ENCODE results near the gene ZMIZ1. TPM values are rescaled to one million over a fixed set of nuclear protein-coding genes. Genes with fewer than 3 reads are reported as not detected.
A peak's percentile ranks its signal among the peaks of the same experiment; 100 is the strongest.

ZMIZ1 gene
- total RNA-seq, 6 donors from 2014 or later, result 51.0 to 99.2 (median 91.8) TPM

- Histone ChIP-seq H3K27ac (peak overlapping the region; percentile 95 to 98 (median 98)), H3K36me3 (no peaks in the 10 kb centered on the region), H3K27me3 (no peaks in the 10 kb centered on the region), H3K4me1 (peaks cover 65 to 79% (median 66%) of the 10 kb centered on the region in 4 donors), H3K9me3 (no peaks in the 10 kb centered on the region), H3K4me3 (peak overlapping the region; percentile 55 to 92 (median 73))
- ATAC-seq (ENCODE audit: low FRiP score in 2 of 2) (no peak), DNase-seq (peak in 1 of 2 donors; percentile 88)
- TF ChIP-seq POLR2A (IDR thresholded peaks at IDR 0.05), result peak in 1 of 4 donors; percentile 8
- no peak for TF ChIP-seq EP300 (IDR thresholded peaks at IDR 0.05)
- 6 to 8% methylated on average over 16 to 18 of the region's 18 CpGs for WGBS, 2 donors
Observed at GRCh38 chr10:79071396-79071923, 2.7 kb downstream of the ZMIZ1 start.

GRCh38 chr10:79072041-79072441 is 3.3 kb downstream of the ZMIZ1 start:
- Histone ChIP-seq H3K4me1 (peaks cover 66 to 79% (median 67%) of the 10 kb centered on the region in 4 donors), H3K36me3 (no peaks in the 10 kb centered on the region), H3K4me3 (peak overlapping the region in 3 of 4 donors; percentile 66 to 92 (median 80)), H3K27ac (peak overlapping the region; percentile 95 to 98 (median 98)), H3K27me3 (no peaks in the 10 kb centered on the region), H3K9me3 (no peaks in the 10 kb centered on the region)
- TF ChIP-seq POLR2AphosphoS5 (IDR thresholded peaks at IDR 0.05), result peak; percentile 5 to 47
- TF ChIP-seq POLR2A (IDR thresholded peaks at IDR 0.05), result no peak
- no peak for DNase-seq
- WGBS, 2 donors, result 40 to 46% methylated on average over 8 of the region's 8 CpGs
- no peak for ATAC-seq (ENCODE audit: low FRiP score in 2 of 2)

- Histone ChIP-seq H3K4me1 (peaks cover 67 to 82% (median 72%) of the 10 kb centered on the region in 4 donors), H3K9me3 (no peaks in the 10 kb centered on the region), H3K27ac (peak overlapping the region; percentile 95 to 98 (median 98)), H3K27me3 (no peaks in the 10 kb centered on the region), H3K36me3 (no peaks in the 10 kb centered on the region), H3K4me3 (peak overlapping the region in 1 of 4 donors; percentile 22)
- no peak for ATAC-seq (ENCODE audit: low FRiP score in 2 of 2)
- 86 to 100% methylated on average over 3 to 4 of the region's 4 CpGs for WGBS, 2 donors
- no peak for DNase-seq
- TF ChIP-seq POLR2A (IDR thresholded peaks at IDR 0.05) (no peak), EP300 (IDR thresholded peaks at IDR 0.05) (no peak), POLR2AphosphoS5 (IDR thresholded peaks at IDR 0.05) (no peak), CTCF (IDR thresholded peaks at IDR 0.05) (no peak)
Observed at GRCh38 chr10:79072994-79073645, 4.4 kb downstream of the ZMIZ1 start.

GRCh38 chr10:79073784-79074432 is 5.1 kb downstream of the ZMIZ1 start:
- no peaks in the 10 kb centered on the region for H3K36me3 ChIP-seq
- no peaks in the 10 kb centered on the region for H3K27me3 ChIP-seq
- peaks cover 72 to 86% (median 77%) of the 10 kb centered on the region in 4 donors for H3K4me1 ChIP-seq
- peak overlapping the region in 1 of 4 donors; percentile 22 for H3K4me3 ChIP-seq
- H3K9me3 ChIP-seq, result no peaks in the 10 kb centered on the region
- DNase-seq (peak in 1 of 2 donors; percentile 82), ATAC-seq (ENCODE audit: low FRiP score in 2 of 2) (no peak)
- TF ChIP-seq POLR2AphosphoS5 (IDR thresholded peaks at IDR 0.05) (peak in 1 of 2 donors; percentile 9), EP300 (IDR thresholded peaks at IDR 0.05) (no peak)
- WGBS, 2 donors, result 46 to 60% methylated on average over 15 of the region's 15 CpGs
- peak overlapping the region; percentile 95 to 98 (median 98) for H3K27ac ChIP-seq

- Histone ChIP-seq H3K27me3 (no peaks in the 10 kb centered on the region), H3K9me3 (no peaks in the 10 kb centered on the region), H3K36me3 (no peaks in the 10 kb centered on the region), H3K27ac (peak overlapping the region in 3 of 4 donors; percentile 95 to 98 (median 97)), H3K4me1 (peaks cover 80 to 94% (median 85%) of the 10 kb centered on the region in 4 donors), H3K4me3 (no peak overlapping the region)
- TF ChIP-seq POLR2A (IDR thresholded peaks at IDR 0.05), result no peak
- no peak for TF ChIP-seq POLR2AphosphoS5 (IDR thresholded peaks at IDR 0.05)
- no peak for TF ChIP-seq EP300 (IDR thresholded peaks at IDR 0.05)
- TF ChIP-seq CTCF (IDR thresholded peaks at IDR 0.05), result no peak
- DNase-seq, result peak in 1 of 2 donors; percentile 66
- 25 to 55% methylated on average over 2 to 4 of the region's 4 CpGs for WGBS, 2 donors
- ATAC-seq (ENCODE audit: low FRiP score in 2 of 2), result no peak
Observed at GRCh38 chr10:79074732-79075131, 6.0 kb downstream of the ZMIZ1 start.

- no peak for DNase-seq
- Histone ChIP-seq H3K4me3 (no peak overlapping the region), H3K4me1 (peaks cover 87 to 100% (median 92%) of the 10 kb centered on the region in 4 donors), H3K9me3 (no peaks in the 10 kb centered on the region), H3K27me3 (no peaks in the 10 kb centered on the region), H3K36me3 (no peaks in the 10 kb centered on the region), H3K27ac (peak overlapping the region in 2 of 4 donors; percentile 28 to 97)
- 61 to 77% methylated on average over 3 of the region's 3 CpGs for WGBS, 2 donors
- no peak for TF ChIP-seq POLR2A (IDR thresholded peaks at IDR 0.05)
- no peak for TF ChIP-seq CTCF (IDR thresholded peaks at IDR 0.05)
- TF ChIP-seq POLR2AphosphoS5 (IDR thresholded peaks at IDR 0.05), result no peak
- no peak for TF ChIP-seq EP300 (IDR thresholded peaks at IDR 0.05)
- ATAC-seq (ENCODE audit: low FRiP score in 2 of 2), result no peak
Observed at GRCh38 chr10:79075418-79075817, 6.7 kb downstream of the ZMIZ1 start.
